Tongue (tissue), 2 donors: ENCODE results near the gene MAOA. TPM values are rescaled to one million over a fixed set of nuclear protein-coding genes. Genes with fewer than 3 reads are reported as not detected.
"Not testable (repeated sequence)": the region's sequence is repeated elsewhere in the genome, so short reads cannot be mapped to it uniquely, and the experiment has no call there.

ENCODE experiments used
- DNase-seq: peaks from one replicate; pipeline ENCODE4 v3.0.0-alpha.2; 2015
- total RNA-seq: library from RNA; depleted of rRNA; stranded (reverse); fragments of >200 nt; gene quantifications from one replicate; pipeline ENCODE4 v1.2.3, GENCODE V29; 2014

The MAOA gene
- total RNA-seq, 1 donor from 2014 or later = 10.8 TPM

DNA sequence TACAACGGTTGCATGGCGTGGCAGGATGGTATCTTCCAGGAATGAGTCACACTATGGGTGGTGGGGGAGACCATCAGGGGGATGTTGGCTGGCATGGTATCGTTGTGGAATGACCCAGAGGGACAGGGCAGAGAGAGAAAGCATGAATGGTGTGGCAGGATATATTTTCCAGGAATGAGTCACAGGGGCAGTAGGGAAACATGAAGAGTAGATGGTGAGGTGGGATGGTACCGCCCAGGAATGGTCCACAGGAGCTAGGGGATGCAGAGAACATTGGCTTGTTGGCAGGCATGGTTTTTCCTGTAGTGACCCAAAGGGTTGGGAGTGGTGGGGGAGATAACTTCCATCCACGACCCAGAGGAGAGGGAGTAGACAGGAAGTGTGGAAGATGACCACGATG, 62.4 kb downstream of the MAOA start:
- no peak for DNase-seq

DNA sequence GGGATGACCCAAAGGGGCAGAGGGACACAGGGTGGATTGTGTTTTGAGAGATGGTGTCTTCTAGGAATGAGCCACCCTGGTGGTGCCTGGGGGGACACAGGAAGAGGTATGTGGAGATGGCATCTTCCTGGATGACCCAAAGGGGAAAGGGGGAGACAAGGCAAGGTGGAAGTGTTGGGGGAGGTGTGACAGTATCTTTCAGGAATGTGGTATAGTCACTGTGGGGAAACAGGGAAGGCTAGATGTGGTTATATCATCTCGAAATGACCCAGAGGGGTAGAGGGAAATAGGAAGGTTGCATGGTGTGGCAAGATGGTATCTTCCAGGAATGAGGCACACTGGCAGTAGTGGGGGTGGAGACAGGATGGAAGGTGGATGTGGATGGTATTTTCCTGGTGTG, 62.9 kb downstream of the MAOA start:
- DNase-seq = no peak

DNA sequence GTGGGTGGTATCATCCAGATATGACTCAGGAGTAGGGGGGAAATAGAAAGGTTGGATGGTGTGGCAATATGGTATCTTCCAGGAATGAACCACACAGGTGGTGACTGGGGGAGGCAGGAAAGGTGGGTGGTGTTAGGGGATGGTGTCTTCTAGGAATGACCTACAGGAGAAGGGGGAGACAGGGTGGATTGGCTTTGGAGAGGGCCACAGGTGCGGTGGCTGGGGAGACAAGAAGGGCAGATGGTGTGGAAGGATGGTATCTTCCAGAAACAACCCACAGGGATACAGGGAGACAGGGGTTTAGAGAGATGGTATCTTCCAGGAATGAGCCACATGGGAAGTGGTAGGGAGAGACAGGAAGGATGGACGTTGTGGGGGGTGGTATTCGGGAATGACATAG, 64.0 kb downstream of the MAOA start:
- no peak for DNase-seq

DNA sequence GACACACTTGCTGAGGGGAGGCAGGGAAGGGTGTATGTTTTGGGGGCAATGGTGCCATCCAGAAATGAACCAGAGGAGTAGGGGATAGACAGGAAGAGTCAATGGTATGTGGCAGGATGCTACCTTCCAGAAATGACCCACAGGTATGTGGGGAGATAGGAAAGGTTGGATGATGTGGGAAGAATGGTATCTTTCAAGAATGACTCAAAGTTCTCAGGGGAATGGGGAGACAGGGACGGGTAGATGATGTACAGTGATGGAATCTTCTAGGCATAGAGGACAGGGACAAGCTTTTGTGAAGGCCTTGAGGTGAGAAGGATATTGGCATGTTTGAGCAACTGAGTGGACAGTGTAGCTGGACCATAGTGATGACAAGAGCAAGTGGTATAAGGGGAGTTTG, 64.9 kb downstream of the MAOA start:
- no peak for DNase-seq

DNA sequence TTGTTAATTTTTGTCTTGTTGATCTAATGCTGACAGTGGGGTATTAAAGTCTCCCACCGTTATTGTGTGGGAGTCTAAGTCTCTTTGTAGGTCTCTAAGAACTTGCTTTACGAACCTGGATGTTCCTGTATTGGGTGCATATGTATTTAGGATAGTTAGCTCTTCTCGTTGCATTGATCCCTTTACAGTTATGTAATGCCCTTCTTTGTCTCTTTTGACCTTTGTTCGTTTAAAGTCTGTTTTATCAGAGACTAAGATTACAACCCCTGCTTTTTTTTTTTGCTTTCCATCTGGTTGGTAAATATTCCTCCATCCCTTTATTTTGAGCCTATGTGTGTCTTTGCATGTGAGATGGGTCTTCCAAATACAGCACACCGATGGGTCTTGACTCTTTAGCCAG, 69.1 kb downstream of the MAOA start:
- DNase-seq = not testable (repeated sequence)

DNA sequence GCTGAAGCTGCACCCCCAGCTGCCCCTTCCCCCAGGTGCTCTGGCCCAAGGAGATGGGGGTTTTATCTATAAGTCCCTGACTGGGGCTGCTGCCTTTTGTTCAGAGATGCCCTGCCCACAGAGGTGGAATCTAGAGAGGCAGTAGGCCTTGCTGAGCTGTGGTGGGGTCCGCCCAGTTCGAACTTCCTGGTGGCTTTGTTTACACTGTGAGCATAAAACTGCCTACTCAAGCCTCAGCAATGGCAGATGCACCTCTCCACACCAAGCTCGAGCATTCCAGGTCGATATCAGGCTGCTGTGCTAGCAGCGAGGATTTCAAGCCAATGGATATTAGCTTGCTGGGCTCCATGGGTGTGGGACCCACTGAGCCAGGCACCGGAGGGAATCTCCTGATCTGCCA, 71.2 kb downstream of the MAOA start:
- not testable (repeated sequence) for DNase-seq

- DNase-seq = no peak
Observed at GRCh38 chrX:43728002-43728401, 71.9 kb downstream of the MAOA start.

GRCh38 chrX:43728966-43729365, 72.9 kb downstream of the MAOA start:
- no peak for DNase-seq

- DNase-seq = no peak
Observed at GRCh38 chrX:43731086-43731485, 75.0 kb downstream of the MAOA start.

GRCh38 chrX:43733699-43734098, 77.6 kb downstream of the MAOA start:
- no peak for DNase-seq

- no peak for DNase-seq
Observed at GRCh38 chrX:43734444-43734843, 78.3 kb downstream of the MAOA start.

- DNase-seq = no peak
Observed at GRCh38 chrX:43735534-43735933, 79.4 kb downstream of the MAOA start.

GRCh38 chrX:43735957-43736356, 79.9 kb downstream of the MAOA start:
- DNase-seq = no peak

- peak; percentile 18 for DNase-seq
Observed at GRCh38 chrX:43741843-43742573, 85.9 kb downstream of the MAOA start.

- DNase-seq = no peak
Observed at GRCh38 chrX:43743100-43743822, 87.2 kb downstream of the MAOA start.

GRCh38 chrX:43744284-43744683, 88.2 kb downstream of the MAOA start:
- DNase-seq = no peak

GRCh38 chrX:43745938-43746721, 90.0 kb downstream of the MAOA start:
- DNase-seq = no peak

DNA sequence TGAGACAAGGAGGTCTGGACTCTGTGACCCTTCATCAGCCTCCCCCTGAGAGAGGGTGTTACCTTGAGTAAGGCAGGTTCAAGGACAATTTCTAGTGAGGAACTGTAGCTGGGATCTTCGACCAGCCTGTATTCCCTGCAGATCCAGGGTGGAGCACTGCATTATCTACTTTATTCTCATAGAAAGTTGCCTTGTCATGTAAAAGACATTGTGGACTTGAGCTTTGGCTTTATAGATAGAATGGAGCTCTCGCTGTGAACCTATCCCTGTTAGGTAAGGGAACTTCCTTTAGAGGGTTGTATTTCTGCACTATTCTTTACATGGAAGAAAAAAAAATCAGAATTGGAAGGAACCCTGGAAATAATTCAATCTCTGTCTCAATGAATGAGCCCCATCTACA, 91.4 kb downstream of the MAOA start:
- DNase-seq = no peak

DNA sequence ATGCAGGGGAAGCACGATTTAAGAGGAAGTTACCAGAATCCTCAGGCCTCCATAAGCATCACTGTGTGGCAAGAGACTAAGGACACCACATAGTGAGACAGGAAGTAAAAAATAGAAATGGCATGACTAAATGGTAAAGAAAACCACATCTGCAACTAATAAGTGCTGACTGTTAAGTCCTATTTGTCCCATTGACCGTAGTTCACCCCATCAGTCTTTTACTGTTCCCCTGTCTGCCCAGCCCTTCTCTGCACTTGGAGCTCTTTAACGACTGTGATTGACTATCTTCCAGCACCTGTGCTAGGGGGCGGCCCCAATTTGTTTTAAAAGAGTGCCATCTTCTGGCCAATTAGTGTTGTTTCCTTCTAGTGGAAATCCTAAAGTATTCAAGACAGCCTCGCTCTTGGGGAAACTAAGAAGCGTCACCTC, 94.2 kb downstream of the MAOA start:
- peak; percentile 72 for DNase-seq

- no peak for DNase-seq
Observed at GRCh38 chrX:43753637-43754036, 97.5 kb downstream of the MAOA start.

- no peak for DNase-seq
Observed at GRCh38 chrX:43756076-43756475, 100.0 kb downstream of the MAOA start.

- no peak for DNase-seq
Observed at GRCh38 chrX:43758044-43758443, 101.9 kb downstream of the MAOA start.

DNA sequence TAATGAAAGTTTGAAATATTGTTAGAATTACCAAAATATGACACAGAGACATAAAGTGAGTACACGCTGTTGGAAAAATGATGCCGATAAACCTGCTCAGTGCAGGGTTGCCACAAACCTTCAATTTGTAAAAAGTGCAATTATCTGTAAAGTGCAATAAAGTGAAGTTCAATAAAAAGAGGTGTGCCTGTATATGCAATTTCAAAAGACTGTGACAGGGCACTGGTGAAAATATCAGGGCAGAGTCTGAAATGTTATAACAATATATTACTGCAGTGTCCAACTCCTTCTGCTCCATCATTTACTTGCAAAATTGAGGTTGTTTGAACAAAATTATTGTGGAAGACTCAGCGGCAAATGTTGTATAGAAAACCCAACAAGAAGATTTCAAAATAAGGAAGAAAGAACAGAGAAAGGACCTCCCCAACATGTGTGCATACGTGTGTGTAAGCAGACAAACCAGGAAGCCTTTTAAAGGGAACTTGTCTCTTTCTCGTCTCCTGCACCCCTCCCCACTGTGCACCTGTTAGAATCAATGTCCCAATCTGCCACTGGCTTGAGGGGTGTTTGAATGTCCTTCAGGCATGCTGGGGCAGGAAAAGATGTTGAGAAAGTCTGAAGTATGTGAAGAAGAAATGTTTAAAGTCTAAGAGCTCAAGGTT, 130.0 kb downstream of the MAOA start:
- DNase-seq = no peak
